Medulla oblongata (tissue), 1 donor: ENCODE data around the gene CFAP45.

Experiments used
- DNase-seq: peaks from one replicate; pipeline ENCODE4 v3.0.0-alpha.2; 2015; ENCODE audit errors: extremely low spot score

The CFAP45 gene

DNA sequence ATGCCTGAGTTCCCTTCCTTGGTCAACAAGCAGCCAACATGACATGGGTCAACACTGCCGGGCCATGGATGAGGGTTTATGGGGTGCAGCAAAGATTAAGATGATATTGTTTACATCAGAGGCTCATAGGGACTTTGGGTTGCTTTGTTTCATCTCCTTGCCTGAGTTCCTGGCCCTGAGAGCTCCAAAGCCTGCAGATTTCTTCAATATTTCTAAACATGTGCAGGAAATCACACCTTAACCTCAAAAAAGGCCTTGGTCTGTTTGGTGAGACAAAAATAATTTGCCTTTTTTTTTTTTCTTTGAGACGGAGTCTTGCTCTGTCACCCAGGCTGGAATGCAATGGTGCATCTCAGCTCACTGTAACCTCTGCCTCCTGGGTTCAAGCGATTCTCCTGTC is 72.4 kb downstream of the CFAP45 start:
- DNase-seq, result no peak

DNA sequence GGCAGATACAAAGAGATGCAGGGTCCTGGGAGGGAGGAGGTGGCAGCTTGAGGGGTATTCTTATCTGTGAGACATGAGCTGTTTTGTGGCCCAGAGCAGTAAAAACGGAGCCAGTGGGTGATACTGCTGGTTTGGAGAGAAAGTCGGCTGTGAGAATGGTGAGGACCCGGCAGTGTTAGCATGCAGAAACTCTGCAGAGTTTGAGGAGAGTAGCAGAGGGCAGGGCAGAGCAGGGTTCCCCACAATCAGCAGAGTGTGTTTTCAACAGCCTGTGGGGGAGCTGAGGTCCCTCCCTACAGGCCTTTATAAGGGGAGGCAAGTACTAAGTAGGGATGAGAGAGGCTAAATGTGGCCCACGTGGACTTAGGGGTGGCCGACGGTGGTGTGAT is 72.9 kb downstream of the CFAP45 start:
- DNase-seq, result no peak

DNA sequence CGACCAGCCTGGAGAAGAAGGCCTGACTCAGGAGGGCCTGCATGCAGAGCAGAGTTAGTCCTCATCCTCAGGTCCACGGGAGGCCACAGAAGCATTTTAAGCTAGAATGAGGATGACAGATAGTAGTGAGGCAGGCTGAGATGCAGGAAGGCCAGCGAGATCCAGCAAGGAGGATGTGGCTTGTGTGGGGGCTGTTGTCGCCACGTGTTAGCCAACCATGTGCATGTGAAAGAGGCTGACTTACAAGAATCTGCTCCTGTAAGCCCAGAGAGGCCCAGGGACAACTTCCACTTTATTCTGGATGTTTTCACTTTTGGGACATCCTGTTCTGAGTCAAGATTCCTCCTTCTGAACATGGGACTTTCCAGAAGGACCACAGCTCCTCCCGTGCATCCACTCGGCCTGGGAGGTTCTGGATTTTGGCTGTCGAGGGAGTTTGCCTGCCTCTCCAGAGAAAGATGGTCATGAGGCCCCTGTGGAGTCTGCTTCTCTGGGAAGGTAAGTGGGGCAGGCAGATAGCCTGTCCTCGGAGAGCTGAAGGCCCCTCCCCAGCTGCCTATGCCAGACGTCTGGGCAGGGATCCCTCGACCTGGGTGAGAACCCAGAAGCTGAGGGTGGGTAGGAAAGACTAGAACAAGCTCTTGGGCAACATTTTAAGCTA is 73.4 kb downstream of the CFAP45 start, which contains the start of gene SLAMF8:
Gene SLAMF8, plus strand, starts transcription at position 433 of the 661 bp plus-strand sequence. Its CDS starts 26 bp downstream, at position 459.
- DNase-seq, result peak; percentile 64

DNA sequence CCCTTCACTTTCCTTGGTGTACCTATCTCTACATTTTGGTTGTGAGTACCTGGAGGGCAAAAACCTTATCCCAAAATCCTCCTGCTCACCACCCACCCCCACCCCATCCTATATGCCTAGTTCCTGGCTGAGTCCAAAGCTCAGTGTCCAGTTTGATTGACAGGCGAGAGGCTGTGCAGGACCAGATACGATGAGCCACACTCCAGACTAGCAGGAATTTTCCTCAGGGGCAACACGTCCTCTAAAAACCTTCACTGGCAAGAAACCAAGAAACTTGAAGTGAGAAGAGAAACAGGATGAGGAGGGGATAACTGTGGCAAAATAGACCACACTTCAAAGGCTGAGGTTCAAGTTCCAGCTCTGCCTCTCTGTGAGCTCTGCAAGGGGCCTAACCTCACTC is 74.4 kb downstream of the CFAP45 start:
- DNase-seq, result no peak

DNA sequence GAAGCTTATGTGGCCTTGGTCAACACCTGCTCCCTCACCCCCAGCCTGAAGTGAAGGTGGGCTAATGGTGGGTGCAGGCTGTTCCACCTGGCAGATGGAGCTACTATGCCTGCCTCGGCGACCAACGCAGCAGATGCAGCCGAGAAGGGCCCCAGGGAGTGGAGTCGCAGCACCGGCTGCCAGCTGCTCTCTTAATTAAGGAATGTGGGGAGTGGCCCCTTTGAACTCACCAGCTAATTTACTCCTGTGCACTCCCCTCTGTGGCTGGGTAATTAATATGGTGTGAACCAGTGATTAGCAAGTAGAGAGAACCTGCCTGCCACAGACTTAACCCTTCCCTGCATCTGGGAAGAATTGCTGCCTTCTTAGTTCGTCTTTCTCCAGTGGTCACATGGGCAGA is 76.6 kb downstream of the CFAP45 start:
- DNase-seq, result no peak
